Measurements from ENCODE around the gene ARL6IP1. TPM values are rescaled to one million over a fixed set of nuclear protein-coding genes. Genes with fewer than 3 reads are reported as not detected.
"Not testable (repeated sequence)": the region's sequence is repeated elsewhere in the genome, so short reads cannot be mapped to it uniquely, and the experiment has no call there.

ARL6IP1 gene
- total and polyA plus RNA-seq, 2 donors (not counting 3 experiments of a cell fraction or from before 2014, with no cell fraction given): 251 to 338 TPM

GRCh38 chr16:18777664-18778063 lies 23.7 kb downstream of the ARL6IP1 start:
- POLR2A ChIA-PET: not testable (repeated sequence)

GRCh38 chr16:18776334-18776733 lies 25.0 kb downstream of the ARL6IP1 start:
- FAIRE-seq; DNase-seq (ENCODE audit: low read depth, low spot score); H2AFZ ChIP-seq (ENCODE audit: low read depth, low read length); H3K4me1 ChIP-seq (ENCODE audit: control insufficient read depth, extremely low read depth, insufficient read depth, low read length); H3K9me1 ChIP-seq (replicated peaks; ENCODE audit: control insufficient read depth, extremely low read depth, insufficient read depth, low read length); H3K27me3 ChIP-seq (ENCODE audit: control insufficient read depth in 2 of 2, insufficient read depth in 2 of 2, low read length in 2 of 2); H4K20me1 ChIP-seq (replicated peaks; ENCODE audit: control insufficient read depth, extremely low read depth, insufficient read depth, low read length); intact Hi-C loops (cut with micrococcal nuclease); POLR2A ChIA-PET; H3K27ac ChIP-seq (ENCODE audit: insufficient read depth, low read depth, low read length); BruUV-seq (replicated peaks); H3K4me3 ChIP-seq (replicated peaks in 1 of 3; ENCODE audit: insufficient read depth in 1 of 3, low read depth in 1 of 3, low read length in 3 of 3); H3K36me3 ChIP-seq (ENCODE audit: control insufficient read depth in 2 of 2, extremely low read depth in 1 of 2, insufficient read depth in 2 of 2, low read length in 2 of 2); H3K9me3 ChIP-seq (replicated peaks; ENCODE audit: control insufficient read depth, insufficient read depth, low read length); H3K79me2 ChIP-seq (ENCODE audit: control insufficient read depth, insufficient read depth, low read length); H3K9ac ChIP-seq (replicated peaks; ENCODE audit: extremely low read depth, insufficient read depth, low read length); H3K4me2 ChIP-seq (ENCODE audit: insufficient read depth, low read length); CTCF ChIA-PET: not testable (repeated sequence)
- dilution Hi-C loops (cut with MboI; ENCODE audit: extremely low pct_ligation_motif_present, low sequenced_read_pairs): loop anchor here (25.0 kb wide), 1 partner anchor 336 kb away; the partner anchor contains the start of gene ITPRIPL2

More at GRCh38 chr16:18777664-18778063, 23.7 kb downstream of the ARL6IP1 start:
- CTCF ChIA-PET; H3K27me3 ChIP-seq (ENCODE audit: control insufficient read depth in 2 of 2, insufficient read depth in 2 of 2, low read length in 2 of 2); H3K27ac ChIP-seq (ENCODE audit: insufficient read depth, low read depth, low read length); H3K79me2 ChIP-seq (ENCODE audit: control insufficient read depth, insufficient read depth, low read length); H2AFZ ChIP-seq (ENCODE audit: low read depth, low read length); H3K4me1 ChIP-seq (ENCODE audit: control insufficient read depth, extremely low read depth, insufficient read depth, low read length); FAIRE-seq; H3K9ac ChIP-seq (replicated peaks; ENCODE audit: extremely low read depth, insufficient read depth, low read length); H3K4me3 ChIP-seq (replicated peaks in 1 of 3; ENCODE audit: insufficient read depth in 1 of 3, low read depth in 1 of 3, low read length in 3 of 3); H3K36me3 ChIP-seq (ENCODE audit: control insufficient read depth in 2 of 2, extremely low read depth in 1 of 2, insufficient read depth in 2 of 2, low read length in 2 of 2); intact Hi-C loops (cut with micrococcal nuclease); BruUV-seq (replicated peaks); DNase-seq (ENCODE audit: low read depth, low spot score); H4K20me1 ChIP-seq (replicated peaks; ENCODE audit: control insufficient read depth, extremely low read depth, insufficient read depth, low read length); H3K9me1 ChIP-seq (replicated peaks; ENCODE audit: control insufficient read depth, extremely low read depth, insufficient read depth, low read length); H3K4me2 ChIP-seq (ENCODE audit: insufficient read depth, low read length); H3K9me3 ChIP-seq (replicated peaks; ENCODE audit: control insufficient read depth, insufficient read depth, low read length): not testable (repeated sequence)
- dilution Hi-C loops (cut with MboI; ENCODE audit: extremely low pct_ligation_motif_present, low sequenced_read_pairs): loop anchor here (25.0 kb wide), 1 partner anchor 335 kb away; the partner anchor contains the start of gene ITPRIPL2

- DNase-seq (ENCODE audit: low read depth, low spot score); H2AFZ ChIP-seq (ENCODE audit: low read depth, low read length); H3K27ac ChIP-seq (ENCODE audit: insufficient read depth, low read depth, low read length); H4K20me1 ChIP-seq (replicated peaks; ENCODE audit: control insufficient read depth, extremely low read depth, insufficient read depth, low read length); BruUV-seq (replicated peaks); H3K79me2 ChIP-seq (ENCODE audit: control insufficient read depth, insufficient read depth, low read length); H3K36me3 ChIP-seq (ENCODE audit: control insufficient read depth in 2 of 2, extremely low read depth in 1 of 2, insufficient read depth in 2 of 2, low read length in 2 of 2); CTCF ChIA-PET; intact Hi-C loops (cut with micrococcal nuclease); H3K9me1 ChIP-seq (replicated peaks; ENCODE audit: control insufficient read depth, extremely low read depth, insufficient read depth, low read length); H3K4me3 ChIP-seq (replicated peaks in 1 of 3; ENCODE audit: insufficient read depth in 1 of 3, low read depth in 1 of 3, low read length in 3 of 3); H3K4me2 ChIP-seq (ENCODE audit: insufficient read depth, low read length); H3K9ac ChIP-seq (replicated peaks; ENCODE audit: extremely low read depth, insufficient read depth, low read length); H3K27me3 ChIP-seq (ENCODE audit: control insufficient read depth in 2 of 2, insufficient read depth in 2 of 2, low read length in 2 of 2); H3K4me1 ChIP-seq (ENCODE audit: control insufficient read depth, extremely low read depth, insufficient read depth, low read length); H3K9me3 ChIP-seq (replicated peaks; ENCODE audit: control insufficient read depth, insufficient read depth, low read length); FAIRE-seq; POLR2A ChIA-PET: not testable (repeated sequence)
- dilution Hi-C loops (cut with MboI; ENCODE audit: extremely low pct_ligation_motif_present, low sequenced_read_pairs): loop anchor here (25.0 kb wide), 1 partner anchor 338 kb away; the partner anchor contains the start of gene ITPRIPL2
These were observed 26.7 kb downstream of the ARL6IP1 start for GRCh38 chr16:18774651-18775050.

- FAIRE-seq; H2AFZ ChIP-seq (ENCODE audit: low read depth, low read length); DNase-seq (ENCODE audit: low read depth, low spot score); H3K79me2 ChIP-seq (ENCODE audit: control insufficient read depth, insufficient read depth, low read length); H3K27ac ChIP-seq (ENCODE audit: insufficient read depth, low read depth, low read length); H3K36me3 ChIP-seq (ENCODE audit: control insufficient read depth in 2 of 2, extremely low read depth in 1 of 2, insufficient read depth in 2 of 2, low read length in 2 of 2); H3K9me3 ChIP-seq (replicated peaks; ENCODE audit: control insufficient read depth, insufficient read depth, low read length); H3K4me1 ChIP-seq (ENCODE audit: control insufficient read depth, extremely low read depth, insufficient read depth, low read length); H3K9me1 ChIP-seq (replicated peaks; ENCODE audit: control insufficient read depth, extremely low read depth, insufficient read depth, low read length); H3K4me2 ChIP-seq (ENCODE audit: insufficient read depth, low read length); dilution Hi-C loops (cut with MboI; ENCODE audit: extremely low pct_ligation_motif_present, low sequenced_read_pairs); H3K4me3 ChIP-seq (replicated peaks in 1 of 3; ENCODE audit: insufficient read depth in 1 of 3, low read depth in 1 of 3, low read length in 3 of 3); H4K20me1 ChIP-seq (replicated peaks; ENCODE audit: control insufficient read depth, extremely low read depth, insufficient read depth, low read length); H3K27me3 ChIP-seq (ENCODE audit: control insufficient read depth in 2 of 2, insufficient read depth in 2 of 2, low read length in 2 of 2); intact Hi-C loops (cut with micrococcal nuclease); CTCF ChIA-PET; POLR2A ChIA-PET; H3K9ac ChIP-seq (replicated peaks; ENCODE audit: extremely low read depth, insufficient read depth, low read length); BruUV-seq (replicated peaks): not testable (repeated sequence)
These were observed 29.2 kb downstream of the ARL6IP1 start for GRCh38 chr16:18772171-18772570.

Data from endothelial cell of umbilical vein (primary cell).